ENCODE results near the gene ARL4C. TPM values are rescaled to one million over a fixed set of nuclear protein-coding genes. Genes with fewer than 3 reads are reported as not detected.

Gene ARL4C
- total and polyA plus RNA-seq, 10 donors: 12.2 to 148 (median 65.5) TPM

DNA sequence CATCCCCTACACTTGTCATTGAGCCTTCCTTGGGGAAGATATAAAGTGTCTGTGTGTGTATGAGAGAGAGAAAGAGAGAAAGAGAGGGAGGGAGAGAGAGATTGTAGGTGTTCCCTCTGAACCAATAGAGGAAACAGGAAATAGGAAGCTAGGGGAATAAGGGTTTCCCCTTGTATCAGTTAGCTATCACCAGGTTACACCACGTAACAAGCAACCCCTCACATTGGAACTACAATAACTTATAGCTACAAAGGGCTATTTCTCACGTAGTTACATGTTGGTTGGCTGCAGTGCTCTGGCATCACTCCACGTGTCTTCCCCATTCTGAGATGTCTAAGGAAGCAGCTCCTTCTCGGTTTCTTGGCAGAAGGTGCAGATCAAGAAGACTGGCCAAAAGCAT lies 41.0 kb upstream of the ARL4C start:
- H3K27me3 ChIP-seq (replicated peaks in 1 of 7): no peaks in the 10 kb centered on the region
- H3K4me1 ChIP-seq: no peaks in the 10 kb centered on the region
- TF ChIP-seq POLR2AphosphoS5 (IDR thresholded peaks at IDR 0.05) (no peak), POLR2A (IDR thresholded peaks at IDR 0.05) (no peak)
- TF ChIP-seq, protein P1, sequence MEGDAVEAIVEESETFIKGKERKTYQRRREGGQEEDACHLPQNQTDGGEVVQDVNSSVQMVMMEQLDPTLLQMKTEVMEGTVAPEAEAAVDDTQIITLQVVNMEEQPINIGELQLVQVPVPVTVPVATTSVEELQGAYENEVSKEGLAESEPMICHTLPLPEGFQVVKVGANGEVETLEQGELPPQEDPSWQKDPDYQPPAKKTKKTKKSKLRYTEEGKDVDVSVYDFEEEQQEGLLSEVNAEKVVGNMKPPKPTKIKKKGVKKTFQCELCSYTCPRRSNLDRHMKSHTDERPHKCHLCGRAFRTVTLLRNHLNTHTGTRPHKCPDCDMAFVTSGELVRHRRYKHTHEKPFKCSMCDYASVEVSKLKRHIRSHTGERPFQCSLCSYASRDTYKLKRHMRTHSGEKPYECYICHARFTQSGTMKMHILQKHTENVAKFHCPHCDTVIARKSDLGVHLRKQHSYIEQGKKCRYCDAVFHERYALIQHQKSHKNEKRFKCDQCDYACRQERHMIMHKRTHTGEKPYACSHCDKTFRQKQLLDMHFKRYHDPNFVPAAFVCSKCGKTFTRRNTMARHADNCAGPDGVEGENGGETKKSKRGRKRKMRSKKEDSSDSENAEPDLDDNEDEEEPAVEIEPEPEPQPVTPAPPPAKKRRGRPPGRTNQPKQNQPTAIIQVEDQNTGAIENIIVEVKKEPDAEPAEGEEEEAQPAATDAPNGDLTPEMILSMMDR (IDR thresholded peaks at IDR 0.05 in 8 of 11, conservative IDR thresholded peaks at IDR 0.05 in 3 of 11): no peak
- peaks cover 0 to 20% (median 7%) of the 10 kb centered on the region in 8 donors for H3K9me3 ChIP-seq
- H3K4me3 ChIP-seq: no peak overlapping the region
- intact Hi-C loops (cut with DNase I; ENCODE audit: low total_unique reads): no loop called here
- WGBS, 5 donors: 64 to 77% (median 72%) methylated on average over 4 of the region's 4 CpGs
- H3K27ac ChIP-seq: no peak overlapping the region
- H3K36me3 ChIP-seq: no peaks in the 10 kb centered on the region
- DNase-seq: no peak

DNA sequence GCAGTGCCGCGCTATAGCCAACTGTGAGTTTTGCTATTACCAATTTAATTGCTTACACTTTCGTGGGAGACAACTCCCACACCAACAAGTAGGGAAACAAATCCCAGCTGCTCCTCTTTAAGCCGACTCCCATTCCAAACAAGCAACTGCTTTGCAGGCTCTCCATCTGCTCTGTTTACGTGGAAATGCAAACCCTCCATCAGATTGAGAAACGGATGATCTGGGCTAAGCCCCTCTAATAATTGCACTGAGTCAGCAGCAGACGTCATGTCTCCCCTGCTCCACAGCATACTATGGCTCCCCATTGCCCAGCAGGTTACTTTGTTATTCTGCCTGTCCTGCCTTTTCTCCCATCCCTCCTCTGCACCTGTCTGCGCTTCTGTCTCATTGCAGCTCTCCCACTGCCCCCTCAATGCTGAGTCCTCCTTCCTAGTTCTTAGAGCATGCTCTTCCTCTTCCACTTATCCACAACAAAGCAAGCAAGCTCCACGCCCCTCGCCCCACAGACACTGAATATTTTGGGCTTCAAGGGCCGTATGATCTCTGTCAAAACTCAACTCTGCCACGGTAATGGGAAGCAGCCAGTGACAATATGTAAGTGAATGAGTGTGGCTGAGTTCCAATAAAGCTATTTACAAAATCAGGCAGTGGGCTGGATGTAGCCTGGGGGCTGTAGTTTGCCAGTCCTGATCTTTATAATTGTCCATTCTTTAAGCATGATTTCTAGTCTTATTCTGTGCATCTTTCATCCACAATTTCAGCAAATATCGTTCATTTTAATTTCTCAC lies 39.5 kb upstream of the ARL4C start:
- H3K9me3 ChIP-seq: peaks cover 0 to 26% (median 7%) of the 10 kb centered on the region in 8 donors
- no peaks in the 10 kb centered on the region for H3K4me1 ChIP-seq
- no peak for TF ChIP-seq POLR2A (IDR thresholded peaks at IDR 0.05)
- TF ChIP-seq, protein P1 (IDR thresholded peaks at IDR 0.05 in 8 of 11, conservative IDR thresholded peaks at IDR 0.05 in 3 of 11): no peak
- DNase-seq: no peak
- H3K27me3 ChIP-seq (replicated peaks in 1 of 7): peaks cover 0 to 5% (median 0%) of the 10 kb centered on the region in 7 donors
- no peaks in the 10 kb centered on the region for H3K36me3 ChIP-seq
- intact Hi-C loops (cut with DNase I; ENCODE audit: low total_unique reads): no loop called here
- no peak overlapping the region for H3K27ac ChIP-seq
- WGBS, 5 donors: 48 to 62% (median 58%) methylated on average over 13 of the region's 13 CpGs
- no peak overlapping the region for H3K4me3 ChIP-seq

DNA sequence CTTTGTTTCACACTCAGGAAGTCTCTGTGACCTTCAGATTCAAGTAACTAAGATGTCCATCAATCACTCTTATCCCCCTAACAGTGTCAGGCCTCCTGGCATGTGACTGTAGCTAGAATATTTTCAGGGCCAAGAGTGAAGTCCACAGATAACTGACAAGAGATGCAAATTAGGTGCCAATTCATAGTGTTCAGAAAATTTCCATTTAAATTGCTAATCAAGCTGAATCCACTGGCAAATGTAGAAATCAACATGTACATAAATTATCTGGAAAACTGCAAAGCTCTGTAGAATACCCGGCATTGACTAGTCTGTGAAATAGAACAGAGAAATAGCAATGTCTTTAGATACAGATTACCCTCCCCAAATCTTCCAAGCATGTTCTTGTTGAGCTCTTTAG lies 38.6 kb upstream of the ARL4C start:
- 56 to 93% (median 86%) methylated on average over 1 of the region's 1 CpG for WGBS, 5 donors
- intact Hi-C loops (cut with DNase I; ENCODE audit: low total_unique reads): no loop called here
- TF ChIP-seq POLR2AphosphoS5 (IDR thresholded peaks at IDR 0.05) (no peak), POLR2A (IDR thresholded peaks at IDR 0.05) (no peak)
- TF ChIP-seq, protein P1 (IDR thresholded peaks at IDR 0.05 in 8 of 11, conservative IDR thresholded peaks at IDR 0.05 in 3 of 11): no peak
- Histone ChIP-seq H3K36me3 (no peaks in the 10 kb centered on the region), H3K4me1 (no peaks in the 10 kb centered on the region), H3K4me3 (no peak overlapping the region), H3K27me3 (replicated peaks in 1 of 7) (peaks cover 0 to 9% (median 0%) of the 10 kb centered on the region in 7 donors), H3K27ac (no peak overlapping the region), H3K9me3 (peaks cover 0 to 26% (median 7%) of the 10 kb centered on the region in 8 donors)
- no peak for DNase-seq

DNA sequence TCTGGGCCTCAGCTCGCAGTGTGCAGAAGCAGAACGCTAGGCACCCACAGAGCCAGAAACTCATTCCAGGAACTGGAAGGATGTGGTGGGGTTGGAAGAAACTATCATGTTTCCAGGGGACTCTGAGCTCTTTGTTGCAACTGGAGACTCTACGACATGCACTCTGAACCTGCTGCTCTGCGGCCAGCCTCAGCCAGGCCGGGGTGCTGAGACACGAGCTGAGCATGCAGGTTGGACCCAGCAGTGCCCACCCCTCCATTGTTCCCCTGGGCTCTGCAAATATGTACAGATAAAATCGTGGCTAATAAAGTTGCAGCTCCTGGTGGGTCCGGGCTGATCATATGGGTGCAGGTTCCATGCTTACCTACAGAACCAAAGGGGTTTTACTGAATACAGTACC lies 37.6 kb upstream of the ARL4C start:
- intact Hi-C loops (cut with DNase I; ENCODE audit: low total_unique reads): no loop called here
- no peak overlapping the region for H3K4me3 ChIP-seq
- no peak overlapping the region for H3K27ac ChIP-seq
- TF ChIP-seq POLR2AphosphoS5 (IDR thresholded peaks at IDR 0.05) (no peak), POLR2A (IDR thresholded peaks at IDR 0.05) (no peak)
- TF ChIP-seq, protein P1 (IDR thresholded peaks at IDR 0.05 in 8 of 11, conservative IDR thresholded peaks at IDR 0.05 in 3 of 11): no peak
- WGBS, 5 donors: 80 to 93% (median 86%) methylated on average over 8 of the region's 8 CpGs
- peaks cover 0 to 9% (median 0%) of the 10 kb centered on the region in 7 donors for H3K27me3 ChIP-seq (replicated peaks in 1 of 7)
- DNase-seq: no peak
- peaks cover 0 to 26% (median 7%) of the 10 kb centered on the region in 8 donors for H3K9me3 ChIP-seq
- no peaks in the 10 kb centered on the region for H3K36me3 ChIP-seq
- no peaks in the 10 kb centered on the region for H3K4me1 ChIP-seq

Data from spleen (tissue), 11 donors.